ENCODE results near the gene FBRSL1. TPM values are rescaled to one million over a fixed set of nuclear protein-coding genes. Genes with fewer than 3 reads are reported as not detected.

FBRSL1 gene
- polyA plus RNA-seq, 1 of the 3 experiments (the other 2 are of a cell fraction) = 5.5 TPM

GRCh38 chr12:132448463-132448820, 41.5 kb upstream of the FBRSL1 start:
- CTCF ChIA-PET = interaction anchor here (0.8 kb wide), 1 partner anchor 295 kb away, joined by 3 read pairs; no protein-coding TSS in a partner anchor
- Histone ChIP-seq H3K79me2 (ENCODE audit: insufficient read depth) (no peaks in the 10 kb centered on the region), H3K9ac (no peak overlapping the region), H3K4me1 (ENCODE audit: control insufficient read depth in 1 of 2, insufficient read depth in 2 of 2, low read depth in 1 of 2, low read length in 1 of 2) (no peaks in the 10 kb centered on the region), H3K36me3 (replicated peaks in 1 of 2; ENCODE audit: control insufficient read depth in 1 of 2, insufficient read depth in 2 of 2, low read length in 1 of 2) (no peaks in the 10 kb centered on the region), H3F3A (replicated peaks; ENCODE audit: insufficient read depth) (no peaks in the 10 kb centered on the region), H4K20me1 (ENCODE audit: insufficient read depth) (no peaks in the 10 kb centered on the region), H3K4me2 (no peak overlapping the region), H3K9me3 (no peaks in the 10 kb centered on the region), H3K27ac (ENCODE audit: low read depth in 2 of 2, low read length in 1 of 2) (no peak overlapping the region), H3K27me3 (ENCODE audit: insufficient read depth) (peaks cover 11% of the 10 kb centered on the region; the same call in 1 of the 2 replicates), H2AFZ (ENCODE audit: low read depth) (no peak overlapping the region), H3K4me3 (ENCODE audit: low read depth in 2 of 2, low read length in 1 of 2) (no peak overlapping the region), H3K9me2 (no peaks in the 10 kb centered on the region)
- TF ChIP-seq FOSL2 (IDR thresholded peaks at IDR 0.05; ENCODE audit: borderline replicate concordance, low read depth) (no peak), IRF3 (IDR thresholded peaks at IDR 0.05; ENCODE audit: low read depth, low read length) (no peak), ZBTB33 (IDR thresholded peaks at IDR 0.05; ENCODE audit: borderline replicate concordance, low read depth) (no peak), PBX3 (IDR thresholded peaks at IDR 0.05) (no peak), YY1 (IDR thresholded peaks at IDR 0.05; ENCODE audit: low read depth) (no peak), GABPA (IDR thresholded peaks at IDR 0.05; ENCODE audit: low read depth) (no peak), CHD2 (IDR thresholded peaks at IDR 0.05; ENCODE audit: low read length, partially characterized antibody) (no peak), USF2 (IDR thresholded peaks at IDR 0.05; ENCODE audit: borderline replicate concordance, low read depth, low read length) (no peak), TCF12 (IDR thresholded peaks at IDR 0.05) (no peak), MEF2A (IDR thresholded peaks at IDR 0.05; ENCODE audit: borderline replicate concordance, low read depth) (no peak)
- WGBS (ENCODE audit: low lambda C conversion rate) = 65% methylated on average over 10 of the region's 10 CpGs
- no peak for DNase-seq
- POLR2A ChIA-PET = no interaction called here

GRCh38 chr12:132449565-132450417, 40.2 kb upstream of the FBRSL1 start:
- Histone ChIP-seq H3K9me2 (no peaks in the 10 kb centered on the region), H3K36me3 (replicated peaks in 1 of 2; ENCODE audit: control insufficient read depth in 1 of 2, insufficient read depth in 2 of 2, low read length in 1 of 2) (no peaks in the 10 kb centered on the region), H3F3A (replicated peaks; ENCODE audit: insufficient read depth) (no peaks in the 10 kb centered on the region), H3K9ac (no peak overlapping the region), H3K4me3 (ENCODE audit: low read depth in 2 of 2, low read length in 1 of 2) (no peak overlapping the region), H3K9me3 (no peaks in the 10 kb centered on the region), H3K27me3 (ENCODE audit: insufficient read depth) (peaks cover 11% of the 10 kb centered on the region; the same call in 1 of the 2 replicates), H3K79me2 (ENCODE audit: insufficient read depth) (no peaks in the 10 kb centered on the region), H3K4me2 (no peak overlapping the region), H3K4me1 (ENCODE audit: control insufficient read depth in 1 of 2, insufficient read depth in 2 of 2, low read depth in 1 of 2, low read length in 1 of 2) (no peaks in the 10 kb centered on the region), H4K20me1 (ENCODE audit: insufficient read depth) (no peaks in the 10 kb centered on the region), H2AFZ (ENCODE audit: low read depth) (no peak overlapping the region), H3K27ac (ENCODE audit: low read depth in 2 of 2, low read length in 1 of 2) (no peak overlapping the region)
- ChIA-PET POLR2A (no interaction called here), CTCF (interaction anchor here (1.4 to 2.2 kb wide), 4 partner anchors 11 to 111 kb away, joined by 4 to 10 read pairs (median 6); no protein-coding TSS in a partner anchor)
- DNase-seq = no peak
- WGBS (ENCODE audit: low lambda C conversion rate) = 68% methylated on average over 22 of the region's 22 CpGs
- no peak for TF ChIP-seq TAF1 (IDR thresholded peaks at IDR 0.05; ENCODE audit: borderline replicate concordance, low read depth, low read length)
- TF ChIP-seq MXI1 (IDR thresholded peaks at IDR 0.05; ENCODE audit: low read depth, low read length) = no peak
- TF ChIP-seq USF1 (IDR thresholded peaks at IDR 0.05; ENCODE audit: borderline replicate concordance, low read depth) = no peak
- no peak for TF ChIP-seq NFIC (IDR thresholded peaks at IDR 0.05; ENCODE audit: borderline replicate concordance)
- TF ChIP-seq FOSL2 (IDR thresholded peaks at IDR 0.05; ENCODE audit: borderline replicate concordance, low read depth) = no peak
- TF ChIP-seq RXRA (IDR thresholded peaks at IDR 0.05; ENCODE audit: borderline replicate concordance, low read depth) = no peak
- TF ChIP-seq CHD2 (IDR thresholded peaks at IDR 0.05; ENCODE audit: low read length, partially characterized antibody) = no peak
- TF ChIP-seq MAX (IDR thresholded peaks at IDR 0.05; ENCODE audit: low read depth) = no peak
- TF ChIP-seq FOXM1 (IDR thresholded peaks at IDR 0.05; ENCODE audit: low read depth) = no peak
- no peak for TF ChIP-seq TEAD4 (IDR thresholded peaks at IDR 0.05; ENCODE audit: borderline replicate concordance, insufficient read depth)
- no peak for TF ChIP-seq ELF1 (IDR thresholded peaks at IDR 0.05)
- TF ChIP-seq IRF3 (IDR thresholded peaks at IDR 0.05; ENCODE audit: low read depth, low read length) = no peak
- TF ChIP-seq GABPA (IDR thresholded peaks at IDR 0.05; ENCODE audit: low read depth) = no peak

All from SK-N-SH (cell line).